Activated naive CD8-positive, alpha-beta T cell treated with anti-CD3 and anti-CD28 coated beads for 36 hours (primary cell): ENCODE results near the gene IFNA6. TPM values are rescaled to one million over a fixed set of nuclear protein-coding genes. Genes with fewer than 3 reads are reported as not detected.
"Not testable (repeated sequence)": the region's sequence is repeated elsewhere in the genome, so short reads cannot be mapped to it uniquely, and the experiment has no call there.

ENCODE experiments used
- DNase-seq: peaks from one replicate; pipeline ENCODE4 v3.0.0; 2021
- H3K27ac Mint-ChIP-seq: one replicate; pipeline ENCODE4 v1.8.0; 2022; ENCODE audit warnings: mild to moderate bottlenecking, moderate library complexity, mixed read lengths
- H3K27me3 Mint-ChIP-seq: one replicate; pipeline ENCODE4 v1.8.0; 2022; ENCODE audit warnings: mild to moderate bottlenecking, mixed read lengths
- H3K36me3 Mint-ChIP-seq: one replicate; pipeline ENCODE4 v1.8.0; 2021; ENCODE audit warnings: mild to moderate bottlenecking, mixed read lengths
- H3K4me1 Mint-ChIP-seq: one replicate; pipeline ENCODE4 v1.8.0; 2021; ENCODE audit warnings: mixed read lengths
- H3K4me3 Mint-ChIP-seq: one replicate; pipeline ENCODE4 v1.8.0; 2022; ENCODE audit warnings: mild to moderate bottlenecking, moderate library complexity, mixed read lengths
- H3K9me3 Mint-ChIP-seq: one replicate; pipeline ENCODE4 v1.8.0; 2022; ENCODE audit warnings: mixed read lengths
- total RNA-seq, 2 experiments: library from RNA; stranded (reverse); gene quantifications; one replicate each; pipeline ENCODE4 v1.2.3, GENCODE V29; 2021

The IFNA6 gene
- total RNA-seq, result not detected

GRCh38 chr9:21350787-21351186, at the start of gene IFNA6:
IFNA6 (minus strand) TSS chr9:21350887; CDS start chr9:21350887, 0 bp downstream.
- DNase-seq, result no peak
- Mint-ChIP-seq H3K4me1 (no peaks in the 10 kb centered on the region), H3K4me3 (no peak within 1 kb of the TSS), H3K27me3 (peaks cover 12% of the 10 kb centered on the region), H3K27ac (no peak within 1 kb of the TSS), H3K9me3 (peaks cover 6% of the 10 kb centered on the region), H3K36me3 (peaks cover 6% of the 10 kb centered on the region)

GRCh38 chr9:21399956-21400355, 49.3 kb upstream of the IFNA6 start:
- no peaks in the 10 kb centered on the region for H3K36me3 Mint-ChIP-seq
- DNase-seq, result no peak
- H3K27me3 Mint-ChIP-seq, result peaks cover 74% of the 10 kb centered on the region
- no peak overlapping the region for H3K27ac Mint-ChIP-seq
- H3K4me3 Mint-ChIP-seq, result no peak overlapping the region
- H3K9me3 Mint-ChIP-seq, result peaks cover 1% of the 10 kb centered on the region
- peaks cover 21% of the 10 kb centered on the region for H3K4me1 Mint-ChIP-seq

- Mint-ChIP-seq H3K4me3 (no peak overlapping the region), H3K27me3 (peaks cover 73% of the 10 kb centered on the region), H3K4me1 (peaks cover 21% of the 10 kb centered on the region), H3K36me3 (no peaks in the 10 kb centered on the region), H3K9me3 (peaks cover 1% of the 10 kb centered on the region), H3K27ac (no peak overlapping the region)
- no peak for DNase-seq
These were observed 48.3 kb upstream of the IFNA6 start for GRCh38 chr9:21398955-21399489.

DNA sequence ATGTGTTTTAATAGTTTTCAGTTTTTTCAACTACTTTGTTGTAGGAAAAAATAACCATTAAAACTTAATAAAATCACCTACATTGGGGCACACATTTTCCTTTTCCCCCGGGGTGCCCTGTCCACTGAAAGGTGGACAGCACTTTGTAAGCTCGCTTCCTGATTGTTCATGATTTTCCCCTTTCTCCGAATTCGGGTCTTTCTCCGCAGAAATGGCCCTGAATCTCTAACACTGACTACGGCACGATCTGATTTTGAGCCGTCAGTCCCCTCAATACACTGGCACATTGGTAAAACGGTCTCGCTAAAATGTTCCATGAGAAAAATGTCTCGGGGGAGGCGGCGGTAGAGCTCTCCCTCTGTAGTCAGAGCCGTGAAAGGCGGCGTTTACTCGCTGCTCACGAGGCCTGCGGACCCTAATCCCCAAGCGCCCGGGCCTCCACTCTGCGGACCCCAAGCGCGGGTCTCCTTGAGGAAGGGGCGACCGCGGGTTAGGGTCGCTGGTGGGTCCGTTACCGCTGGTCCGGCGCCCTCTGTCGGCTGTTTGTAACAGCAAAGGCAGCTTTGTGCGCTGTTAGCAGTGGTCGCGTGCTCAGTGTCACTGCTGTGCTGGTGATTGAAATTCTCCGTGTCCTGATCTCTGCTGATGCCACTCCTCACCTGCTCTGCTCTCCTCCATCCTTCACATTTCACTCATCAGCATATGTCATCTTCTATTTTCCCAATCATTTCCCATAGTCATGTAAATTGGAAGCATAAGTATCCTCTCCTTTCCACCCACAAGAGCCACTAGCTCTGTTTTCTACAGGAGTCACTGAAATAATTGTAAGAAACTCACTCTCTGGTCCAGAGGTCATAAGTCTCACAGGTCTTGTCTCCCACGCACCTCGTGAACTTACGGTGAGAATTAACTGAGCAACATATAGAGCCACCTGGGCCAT, 45.4 kb upstream of the IFNA6 start:
- peaks cover 1% of the 10 kb centered on the region for H3K9me3 Mint-ChIP-seq
- H3K27ac Mint-ChIP-seq, result no peak overlapping the region
- peak; percentile 57 for DNase-seq
- H3K27me3 Mint-ChIP-seq, result peaks cover 63% of the 10 kb centered on the region
- peaks cover 15% of the 10 kb centered on the region for H3K4me1 Mint-ChIP-seq
- no peaks in the 10 kb centered on the region for H3K36me3 Mint-ChIP-seq
- H3K4me3 Mint-ChIP-seq, result peak overlapping the region; percentile 64

DNA sequence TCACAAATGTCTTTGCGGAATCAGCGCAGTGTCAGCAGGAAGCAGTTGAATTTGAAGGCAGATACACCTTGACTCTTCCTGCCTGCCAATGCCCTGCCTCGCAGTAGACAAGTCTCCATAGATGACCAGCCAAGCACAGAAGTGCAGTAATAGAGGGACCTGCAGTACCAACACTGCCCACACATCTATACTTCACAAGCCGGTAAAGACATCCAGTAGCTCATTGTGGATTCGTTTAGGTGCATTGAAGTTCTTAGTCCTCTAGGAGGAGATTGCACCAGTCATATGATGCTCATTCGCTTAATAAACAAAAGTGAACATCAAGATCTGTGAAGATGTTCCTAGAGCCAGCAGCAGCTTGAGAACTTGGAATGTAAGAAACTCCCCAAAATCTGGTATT, 41.6 kb upstream of the IFNA6 start:
- no peak overlapping the region for H3K27ac Mint-ChIP-seq
- peaks cover 62% of the 10 kb centered on the region for H3K27me3 Mint-ChIP-seq
- no peak overlapping the region for H3K4me3 Mint-ChIP-seq
- DNase-seq, result no peak
- H3K9me3 Mint-ChIP-seq, result no peaks in the 10 kb centered on the region
- peaks cover 8% of the 10 kb centered on the region for H3K4me1 Mint-ChIP-seq
- no peaks in the 10 kb centered on the region for H3K36me3 Mint-ChIP-seq

- DNase-seq, result no peak
- peaks cover 46% of the 10 kb centered on the region for H3K27me3 Mint-ChIP-seq
- H3K4me3 Mint-ChIP-seq, result no peak within 1 kb of the TSS
- H3K4me1 Mint-ChIP-seq, result peaks cover 20% of the 10 kb centered on the region
- H3K36me3 Mint-ChIP-seq, result no peaks in the 10 kb centered on the region
- no peaks in the 10 kb centered on the region for H3K9me3 Mint-ChIP-seq
- no peak within 1 kb of the TSS for H3K27ac Mint-ChIP-seq
These were observed 34.5 kb upstream of the IFNA6 start, which contains the start of gene IFNA2 for GRCh38 chr9:21385131-21385670. IFNA2 (minus strand) TSS chr9:21385398; CDS start chr9:21385329, 69 bp downstream.

- H3K36me3 Mint-ChIP-seq, result no peaks in the 10 kb centered on the region
- H3K4me1 Mint-ChIP-seq, result peaks cover 27% of the 10 kb centered on the region
- H3K27ac Mint-ChIP-seq, result no peak overlapping the region
- peaks cover 49% of the 10 kb centered on the region for H3K27me3 Mint-ChIP-seq
- no peak overlapping the region for H3K4me3 Mint-ChIP-seq
- H3K9me3 Mint-ChIP-seq, result no peaks in the 10 kb centered on the region
- DNase-seq, result no peak
These were observed 32.9 kb upstream of the IFNA6 start for GRCh38 chr9:21383627-21384026.

DNA sequence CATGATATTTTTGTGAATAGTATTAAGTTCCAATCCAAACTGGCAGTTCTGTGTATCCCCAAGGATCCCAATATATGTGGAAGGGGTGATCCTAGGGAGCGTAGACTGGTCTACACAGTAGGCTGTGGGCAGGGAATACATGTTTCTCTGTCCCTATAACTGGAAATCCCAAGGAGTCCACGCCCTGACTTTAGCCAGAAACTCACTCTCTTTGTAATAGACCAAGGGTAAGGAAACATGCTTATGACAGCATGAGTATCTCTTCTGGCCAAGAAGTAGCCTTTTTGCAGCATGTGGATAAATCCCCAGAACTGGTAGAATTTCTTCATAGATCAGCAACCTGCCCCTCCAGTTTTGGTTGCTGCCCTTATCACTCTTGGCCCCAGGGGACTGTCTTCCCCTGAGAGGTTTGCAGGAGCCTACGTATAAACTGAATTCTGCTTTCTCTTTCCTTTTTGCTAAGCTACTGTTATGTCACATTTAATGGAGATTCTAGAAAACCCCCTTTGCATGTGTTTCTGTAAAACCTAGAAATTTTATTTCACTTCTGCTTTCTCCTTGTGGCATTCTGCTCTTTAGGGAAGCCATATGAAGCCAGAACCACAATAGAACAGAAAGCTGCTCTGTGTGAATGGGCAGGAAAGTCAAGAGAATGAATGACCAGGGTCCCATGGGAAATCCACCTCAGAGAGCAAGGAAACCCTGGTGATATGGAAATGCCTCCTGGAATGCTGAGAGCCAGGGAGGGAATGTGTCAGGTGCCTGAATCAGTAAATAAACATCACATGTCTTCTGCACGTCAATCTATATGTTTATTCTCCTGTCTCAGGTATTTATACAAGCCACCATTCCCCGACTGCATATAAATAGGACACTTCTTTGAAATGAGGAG, 31.0 kb upstream of the IFNA6 start:
- Mint-ChIP-seq H3K9me3 (no peaks in the 10 kb centered on the region), H3K27me3 (peaks cover 43% of the 10 kb centered on the region), H3K4me1 (peaks cover 27% of the 10 kb centered on the region), H3K36me3 (no peaks in the 10 kb centered on the region), H3K27ac (no peak overlapping the region), H3K4me3 (peak overlapping the region; percentile 30)
- DNase-seq, result peak; percentile 14

DNA sequence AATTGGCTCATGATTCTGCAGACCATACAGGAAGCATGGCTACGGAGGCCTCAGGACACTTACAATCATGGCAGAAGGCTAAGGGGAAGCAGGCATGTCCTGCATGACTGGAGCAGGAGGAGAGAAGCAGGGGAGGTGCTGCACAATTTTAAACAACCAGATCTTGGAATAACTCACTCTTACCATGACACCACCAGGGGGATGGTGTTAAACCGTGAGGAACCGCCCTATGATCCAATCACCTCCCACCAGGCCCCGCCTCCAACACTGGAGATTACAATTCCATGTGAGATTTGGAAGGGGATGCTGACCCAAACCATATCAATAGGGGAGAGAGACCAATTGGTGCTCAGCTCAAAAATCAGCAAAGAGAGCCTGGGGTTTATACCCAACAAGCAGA, 20.8 kb upstream of the IFNA6 start:
- not testable (repeated sequence) for H3K4me1 Mint-ChIP-seq, H3K9me3 Mint-ChIP-seq, H3K27ac Mint-ChIP-seq, DNase-seq, H3K4me3 Mint-ChIP-seq, H3K36me3 Mint-ChIP-seq
- H3K27me3 Mint-ChIP-seq, result peaks cover 19% of the 10 kb centered on the region

- no peak for DNase-seq
- H3K4me3 Mint-ChIP-seq, result no peak within 1 kb of the TSS
- H3K36me3 Mint-ChIP-seq, result no peaks in the 10 kb centered on the region
These were observed 17.3 kb upstream of the IFNA6 start, which contains the start of gene IFNA13 for GRCh38 chr9:21367957-21368356. IFNA13 (minus strand) TSS chr9:21368057; CDS start chr9:21368010, 47 bp downstream.

GRCh38 chr9:21367169-21367568, 16.5 kb upstream of the IFNA6 start:
- not testable (repeated sequence) for H3K27ac Mint-ChIP-seq, H3K4me1 Mint-ChIP-seq, H3K9me3 Mint-ChIP-seq, H3K36me3 Mint-ChIP-seq, H3K27me3 Mint-ChIP-seq, DNase-seq, H3K4me3 Mint-ChIP-seq

More at GRCh38 chr9:21367957-21368356, 17.3 kb upstream of the IFNA6 start, which contains the start of gene IFNA13:
- Mint-ChIP-seq H3K27me3 (peaks cover 10% of the 10 kb centered on the region), H3K4me1 (no peaks in the 10 kb centered on the region), H3K27ac (no peak within 1 kb of the TSS), H3K9me3 (no peaks in the 10 kb centered on the region)

- H3K4me3 Mint-ChIP-seq, result no peak overlapping the region
- H3K36me3 Mint-ChIP-seq, result no peaks in the 10 kb centered on the region
- no peaks in the 10 kb centered on the region for H3K9me3 Mint-ChIP-seq
- no peak for DNase-seq
- H3K4me1 Mint-ChIP-seq, result peaks cover 14% of the 10 kb centered on the region
- peaks cover 3% of the 10 kb centered on the region for H3K27me3 Mint-ChIP-seq
- H3K27ac Mint-ChIP-seq, result no peak overlapping the region
These were observed 11.6 kb upstream of the IFNA6 start for GRCh38 chr9:21362287-21362686.

DNA sequence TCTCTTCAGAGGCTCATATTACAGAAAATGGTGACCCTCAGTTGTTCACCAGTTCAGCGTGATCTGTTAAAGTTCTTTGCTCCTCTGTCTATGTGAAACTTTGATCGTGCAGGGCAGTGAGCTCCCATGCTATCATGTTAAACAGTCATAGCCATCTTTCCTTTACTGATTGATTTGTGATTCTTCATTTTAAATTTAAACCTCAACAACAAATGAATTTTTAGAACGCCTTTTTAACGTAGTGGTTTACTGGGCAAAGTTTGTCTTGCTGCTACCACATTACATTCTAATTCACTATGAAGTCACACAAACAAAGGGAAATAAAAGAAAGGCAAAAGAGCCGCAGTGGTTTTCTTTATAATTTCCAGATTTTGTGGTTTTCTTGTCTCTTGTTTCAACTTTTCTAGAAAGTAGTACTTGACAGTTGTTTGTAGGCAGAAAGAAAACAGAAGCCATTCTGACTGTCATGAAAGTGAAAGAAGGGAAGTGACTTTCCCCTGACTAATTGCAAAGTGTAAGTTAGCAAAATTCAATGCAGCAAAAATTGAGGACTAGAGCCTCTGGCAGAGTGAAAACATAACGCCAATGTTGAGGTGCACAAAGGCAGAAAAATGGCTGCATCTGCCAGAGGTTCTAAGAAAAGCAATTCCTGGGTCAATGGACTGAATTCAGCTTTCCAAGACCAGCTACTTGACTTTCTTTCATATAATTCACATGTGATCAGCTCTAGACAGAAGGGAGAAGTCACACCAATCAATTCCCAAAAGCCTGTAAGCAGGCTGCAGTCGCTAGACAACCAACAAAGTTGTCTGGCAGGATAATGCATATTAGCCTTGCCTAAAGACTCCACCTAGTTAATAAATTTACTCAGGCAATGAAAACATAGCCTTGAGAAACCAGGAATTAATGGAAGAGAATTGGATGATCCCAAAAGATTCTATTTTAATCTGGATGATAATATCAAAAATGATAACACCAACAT, 7.1 kb upstream of the IFNA6 start:
- peak overlapping the region; percentile 70 for H3K27ac Mint-ChIP-seq

More for the DNA sequence above, 7.1 kb upstream of the IFNA6 start:
- peaks cover 6% of the 10 kb centered on the region for H3K36me3 Mint-ChIP-seq
- H3K4me3 Mint-ChIP-seq, result peak overlapping the region; percentile 59
- peaks cover 1% of the 10 kb centered on the region for H3K27me3 Mint-ChIP-seq
- DNase-seq, result no peak
- H3K9me3 Mint-ChIP-seq, result peaks cover 6% of the 10 kb centered on the region
- H3K4me1 Mint-ChIP-seq, result peaks cover 18% of the 10 kb centered on the region
